DMS53 treated with DMSO at 0.1 percent for 48 hours (cell line): ENCODE measurements around the gene FHAD1.
"Not testable (repeated sequence)": the region's sequence is repeated elsewhere in the genome, so short reads cannot be mapped to it uniquely, and the experiment has no call there.

Experiments
- DNase-seq: peaks from one replicate; lab custom pipeline; 2025; ENCODE audit not compliant: unreplicated experiment; lab: John Stamatoyannopoulos, UW

Gene FHAD1

DNA sequence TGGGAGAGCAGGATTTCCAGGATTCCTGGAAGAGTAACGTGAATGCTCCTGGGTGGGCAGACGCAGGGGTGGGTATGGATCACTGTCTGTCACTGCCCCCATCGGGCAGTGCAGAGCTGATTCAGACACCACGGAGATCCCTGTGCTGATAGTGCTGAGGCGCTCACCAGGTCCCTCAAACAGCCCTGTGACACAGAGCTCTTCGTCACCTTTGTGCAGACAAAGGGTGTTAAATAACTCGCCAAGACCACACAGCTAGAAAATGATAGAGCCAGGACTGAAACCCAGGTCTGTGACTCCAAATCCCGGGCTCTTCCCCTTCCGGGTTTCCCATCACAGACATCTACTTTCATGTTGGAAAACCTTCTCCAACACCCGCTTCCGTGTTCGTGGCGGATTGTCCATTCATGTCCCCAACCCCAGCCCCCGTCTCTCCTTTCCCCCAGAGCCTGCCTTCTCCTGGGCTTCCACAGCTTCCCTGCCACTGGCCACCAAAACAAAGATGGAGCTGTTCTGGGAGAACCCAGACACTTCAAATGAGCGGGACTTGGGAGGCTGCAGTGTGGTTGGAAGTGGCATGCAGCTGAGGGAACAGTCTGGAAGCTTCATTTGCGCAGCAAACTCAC, 165.3 kb downstream of the FHAD1 start:
- DNase-seq = no peak

DNA sequence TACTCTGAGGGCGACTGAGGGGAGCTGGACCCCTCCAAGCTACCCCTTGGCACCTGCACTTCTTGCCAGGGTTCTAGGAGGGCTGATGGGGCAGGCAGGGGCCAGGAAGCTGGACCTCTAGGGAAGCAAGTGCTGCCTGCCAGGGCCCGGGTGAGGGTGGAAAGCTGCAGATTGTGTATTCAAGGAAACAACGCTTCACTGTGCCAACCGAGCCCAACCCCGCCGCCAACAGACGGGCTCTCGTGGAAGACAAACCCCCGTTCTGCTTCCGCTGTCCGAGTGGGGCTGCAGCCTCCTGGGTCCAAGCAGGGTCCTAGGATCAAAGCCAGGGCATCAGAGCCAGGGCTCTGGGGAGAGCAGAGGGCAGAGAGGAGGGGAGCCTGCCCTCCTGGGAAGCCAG, 165.8 kb downstream of the FHAD1 start:
- no peak for DNase-seq

DNA sequence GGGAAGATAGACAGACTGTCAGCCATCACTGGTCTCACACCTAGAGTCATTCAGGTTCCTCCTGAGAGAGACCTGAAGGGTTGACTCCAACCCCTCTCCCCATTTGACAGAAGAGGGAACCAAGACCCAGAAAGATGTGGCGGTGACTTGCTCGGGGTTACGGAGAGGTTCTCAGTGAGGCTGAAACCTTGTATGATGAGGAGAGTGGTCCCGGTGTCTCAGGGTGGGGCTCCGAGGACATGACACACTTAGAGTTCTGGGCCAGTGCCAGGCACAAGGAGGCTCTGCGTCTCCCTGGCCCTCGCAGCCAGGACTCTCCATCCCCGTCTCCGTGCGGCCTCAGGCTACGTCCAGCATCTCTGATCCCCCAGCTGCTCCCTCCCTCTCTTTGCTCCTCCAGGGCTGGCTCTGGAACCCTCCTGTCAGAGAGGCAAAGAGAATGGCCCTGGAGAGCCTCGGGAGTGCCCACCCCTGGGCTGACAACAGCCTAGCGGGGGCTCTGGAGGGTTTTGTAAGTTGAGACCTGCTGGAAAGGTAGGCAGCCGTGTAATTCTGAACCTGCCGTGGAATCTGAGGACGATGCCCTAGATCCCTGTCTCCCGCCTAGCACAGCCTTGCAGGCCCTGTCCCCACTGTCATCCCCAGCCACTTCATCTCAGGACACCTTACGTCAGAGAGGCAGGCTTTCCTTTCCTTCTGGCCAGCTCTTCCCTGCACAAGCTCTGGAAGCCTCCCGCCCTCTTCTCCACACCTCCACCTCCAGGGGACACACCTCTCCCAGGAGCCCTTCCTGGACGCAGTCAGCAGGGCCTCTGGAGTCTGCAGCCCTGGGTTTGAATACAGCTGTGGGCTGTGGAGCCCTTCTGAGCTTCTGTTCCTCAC, 166.8 kb downstream of the FHAD1 start:
- DNase-seq = no peak

DNA sequence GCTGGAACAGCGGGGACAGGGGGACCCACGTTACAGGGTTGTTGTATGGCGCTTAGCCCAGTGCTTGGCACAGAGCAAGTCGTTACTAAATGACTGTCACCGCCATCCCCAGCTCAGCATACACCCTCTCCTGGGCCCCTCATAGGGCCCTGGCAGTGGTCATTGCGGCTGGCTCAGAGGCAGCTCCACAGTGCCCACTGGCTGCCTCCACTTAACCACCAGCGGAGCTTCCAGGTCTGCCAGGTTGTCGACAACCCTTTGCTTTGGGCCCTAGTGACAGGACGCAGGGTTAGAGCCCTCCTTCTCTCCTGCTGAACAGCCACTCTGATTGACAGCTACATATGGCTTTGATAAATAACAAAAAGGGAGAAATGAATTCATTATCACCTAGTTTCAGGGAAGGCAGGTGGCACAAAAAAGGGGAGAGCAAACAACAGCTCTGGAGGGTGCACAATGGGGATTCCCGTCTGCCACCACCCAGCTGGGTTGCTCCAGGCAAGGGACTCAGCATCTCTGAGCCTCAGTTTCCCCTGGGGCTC, 167.5 kb downstream of the FHAD1 start:
- DNase-seq = no peak

DNA sequence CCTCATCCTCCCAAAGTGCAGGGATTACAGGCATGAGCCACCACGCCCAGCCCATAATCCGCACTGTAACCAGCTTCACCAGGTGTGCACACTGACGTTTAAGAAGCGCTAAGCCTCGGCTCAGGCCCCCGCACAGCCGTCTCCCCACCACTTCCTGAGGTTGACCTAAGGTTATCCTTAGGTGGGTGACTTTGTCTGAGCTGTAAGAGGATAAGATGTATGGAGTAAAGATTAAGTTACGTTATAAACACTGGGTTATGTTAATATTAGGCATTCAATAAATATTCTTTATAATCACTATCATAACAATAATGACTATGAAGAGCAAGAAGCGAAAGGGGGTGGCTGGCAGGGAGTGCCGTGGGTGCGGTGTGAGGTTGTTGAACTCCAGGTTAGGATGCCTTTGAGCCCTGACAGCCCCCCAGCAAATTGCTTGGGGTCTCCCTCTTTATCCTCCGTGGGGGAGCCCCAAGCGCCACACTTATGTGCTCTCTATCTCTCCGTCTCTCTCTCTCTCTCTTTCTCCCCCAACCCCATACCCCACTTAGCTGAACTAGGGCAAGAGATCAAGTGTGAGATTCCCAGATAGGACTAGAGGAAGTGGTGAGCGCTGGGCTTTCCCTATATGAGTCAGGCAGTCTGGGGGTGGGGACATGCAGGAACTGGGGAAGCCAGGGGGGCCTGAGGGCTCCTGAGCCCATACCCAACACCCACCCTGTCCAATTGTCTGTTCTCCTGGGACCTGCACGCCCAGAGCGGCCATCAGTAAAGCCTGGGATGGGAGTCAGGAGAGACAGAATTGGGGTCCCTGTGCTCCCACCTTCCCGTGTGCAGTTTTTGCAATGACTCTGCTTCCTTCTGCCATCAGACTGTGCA, 170.3 kb downstream of the FHAD1 start:
- DNase-seq = no peak

DNA sequence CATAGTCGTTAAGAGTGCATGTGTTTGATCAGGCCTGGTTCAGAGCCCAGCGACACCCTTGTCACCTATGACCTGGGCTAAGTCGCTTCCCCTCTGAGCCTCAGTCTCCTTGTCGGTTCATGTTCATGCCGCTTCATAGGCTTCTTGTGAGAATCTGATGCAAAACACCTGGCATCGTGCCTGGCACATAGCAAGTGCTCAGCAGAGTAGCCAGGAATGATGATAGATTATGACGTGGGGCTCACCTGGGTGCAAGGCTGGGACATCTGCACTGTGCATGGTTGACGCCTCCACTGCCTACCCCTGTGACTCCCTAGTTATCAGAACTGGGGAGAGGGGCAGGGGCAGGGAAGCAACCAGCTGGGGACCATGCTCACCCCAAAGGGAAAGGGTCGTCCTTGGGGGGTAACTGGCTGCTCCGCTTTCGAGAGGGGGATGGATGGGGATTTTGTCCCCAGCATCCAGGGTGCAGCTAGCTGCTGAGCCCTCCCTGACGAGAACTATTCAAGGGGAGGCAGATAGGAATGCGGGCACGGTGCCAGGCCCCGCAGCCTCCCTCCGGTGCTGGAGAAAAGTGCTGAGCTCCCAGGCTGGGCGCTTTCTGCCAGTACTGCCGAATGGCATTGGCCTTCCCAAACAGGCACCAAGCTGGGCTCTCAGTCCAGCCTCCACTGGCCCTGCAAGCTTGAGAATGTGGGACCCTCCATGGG, 171.9 kb downstream of the FHAD1 start:
- no peak for DNase-seq

DNA sequence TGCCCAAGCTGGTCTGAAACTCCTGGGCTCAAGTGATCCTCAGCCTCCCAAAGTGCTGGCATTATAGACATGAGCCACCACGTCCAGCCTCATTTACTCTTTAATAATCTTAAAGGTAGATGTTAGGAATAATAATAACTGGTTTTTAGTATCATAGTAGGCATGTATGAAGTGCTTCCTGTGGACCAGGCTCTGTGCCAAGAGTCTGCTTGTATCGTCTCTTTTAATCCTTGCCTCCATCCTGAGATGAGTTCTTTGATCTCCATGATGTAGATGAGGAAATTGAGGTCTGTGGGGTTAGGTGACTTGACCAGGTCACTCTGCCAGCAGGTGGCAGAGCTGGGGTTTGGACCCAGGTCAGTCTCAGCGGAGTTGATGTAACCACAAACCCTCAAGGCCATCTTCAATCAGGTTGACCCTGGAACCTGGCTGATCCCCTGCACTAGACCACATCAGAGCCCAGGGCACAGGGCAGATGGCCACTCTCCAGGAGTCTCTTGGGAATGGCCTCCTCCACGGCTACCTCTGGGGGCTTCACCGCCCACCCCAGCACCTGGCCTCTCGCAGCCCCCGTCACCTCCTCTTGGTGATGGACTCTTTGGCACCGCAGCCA, 173.9 kb downstream of the FHAD1 start:
- no peak for DNase-seq

DNA sequence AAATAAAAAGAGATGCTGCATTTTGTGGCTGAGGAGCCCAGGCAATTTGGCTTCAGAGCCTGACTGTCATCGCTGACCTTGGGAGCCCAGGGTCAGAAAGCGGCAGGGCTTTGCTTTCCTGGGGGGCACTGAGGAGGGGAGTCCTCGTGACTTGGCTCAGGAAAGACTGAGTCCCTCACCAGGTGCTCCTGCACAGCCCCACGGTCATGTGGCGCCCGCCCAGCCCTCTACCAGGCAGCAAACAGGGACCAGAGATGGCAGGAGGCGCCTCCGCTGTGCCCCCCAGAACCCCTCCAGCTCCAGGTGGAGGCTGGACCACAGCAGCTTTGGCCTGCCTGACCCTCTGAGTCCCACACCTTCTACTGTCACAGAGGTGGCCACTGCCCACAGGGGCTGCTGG, 175.8 kb downstream of the FHAD1 start:
- no peak for DNase-seq

DNA sequence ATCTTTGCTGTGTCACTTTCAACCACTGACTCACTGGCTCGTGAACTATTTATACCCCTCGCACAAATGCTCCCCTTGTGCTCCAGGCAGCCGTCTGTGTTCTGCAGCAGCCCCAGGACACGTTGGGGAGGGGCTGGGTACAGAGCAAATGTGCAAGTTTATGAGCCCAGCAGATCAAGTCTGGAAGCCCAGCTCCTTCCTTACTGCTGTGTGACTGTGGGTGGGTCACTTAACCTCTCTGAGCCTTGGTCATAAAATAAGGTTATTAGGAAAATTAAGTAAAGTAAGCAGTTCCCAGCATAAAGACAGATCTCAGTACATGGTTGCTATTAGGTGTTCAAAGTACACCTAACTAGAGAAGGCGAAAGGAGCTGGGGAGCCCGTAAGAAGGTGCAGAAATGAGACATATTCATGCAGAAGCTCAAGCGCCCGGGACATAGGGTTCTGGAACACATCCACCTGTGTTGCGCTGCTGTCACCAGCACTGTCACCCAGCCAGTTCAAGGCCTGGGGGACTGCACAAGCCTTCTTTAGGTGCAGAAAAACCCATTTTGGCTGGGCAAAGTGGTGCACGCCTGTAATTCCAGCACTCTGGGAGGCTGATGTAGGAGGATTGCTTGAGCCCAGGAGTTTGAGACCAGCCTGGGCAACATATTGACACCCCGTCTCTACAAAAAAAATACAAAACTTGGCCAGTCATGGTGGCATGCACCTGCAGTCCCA, 176.5 kb downstream of the FHAD1 start:
- DNase-seq = no peak

DNA sequence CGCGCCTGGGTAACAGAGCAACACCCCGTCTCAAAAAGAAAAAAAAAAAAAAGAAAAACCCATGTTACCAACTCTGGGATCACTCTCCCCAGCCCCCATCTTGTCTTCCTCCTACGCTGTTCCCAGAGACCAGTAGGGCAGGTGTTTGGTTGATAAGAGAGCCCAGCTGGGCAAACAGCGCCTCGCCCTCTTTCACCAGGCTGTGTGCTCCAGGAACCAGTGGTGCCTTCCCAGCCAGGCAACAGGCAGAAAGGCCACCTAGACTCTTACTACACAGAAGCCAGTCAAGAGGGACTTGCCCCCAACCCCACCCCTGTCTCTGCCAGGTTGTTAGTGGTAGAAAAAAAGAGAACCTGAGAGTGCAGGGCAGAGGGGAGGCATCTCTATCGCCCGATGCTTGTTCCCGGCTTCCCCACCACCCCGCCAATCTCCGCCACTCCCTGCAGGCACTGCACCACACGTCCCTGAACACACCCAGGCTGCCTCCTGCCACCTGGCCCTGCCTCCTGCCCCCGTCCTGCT, 177.2 kb downstream of the FHAD1 start:
- peak; percentile 97 for DNase-seq

DNA sequence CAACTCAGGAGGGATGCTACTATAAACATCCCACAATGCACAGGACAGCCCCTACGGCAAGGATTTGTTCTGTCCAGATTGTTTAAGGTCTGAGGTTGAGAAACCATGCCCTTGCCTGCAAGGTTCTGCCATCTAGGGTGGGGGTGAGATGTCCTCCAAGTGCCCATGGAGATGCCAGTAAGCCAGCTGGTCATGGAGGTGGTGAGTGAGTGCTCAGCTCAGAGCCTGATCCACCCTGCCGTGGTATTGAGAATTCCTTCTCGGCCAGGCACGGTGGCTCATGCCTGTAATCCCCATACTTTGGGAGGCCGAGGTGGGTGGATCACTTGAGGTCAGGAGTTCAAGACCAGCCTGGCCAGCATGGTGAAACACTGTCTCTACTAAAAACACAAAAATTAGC, 178.0 kb downstream of the FHAD1 start:
- DNase-seq = no peak

DNA sequence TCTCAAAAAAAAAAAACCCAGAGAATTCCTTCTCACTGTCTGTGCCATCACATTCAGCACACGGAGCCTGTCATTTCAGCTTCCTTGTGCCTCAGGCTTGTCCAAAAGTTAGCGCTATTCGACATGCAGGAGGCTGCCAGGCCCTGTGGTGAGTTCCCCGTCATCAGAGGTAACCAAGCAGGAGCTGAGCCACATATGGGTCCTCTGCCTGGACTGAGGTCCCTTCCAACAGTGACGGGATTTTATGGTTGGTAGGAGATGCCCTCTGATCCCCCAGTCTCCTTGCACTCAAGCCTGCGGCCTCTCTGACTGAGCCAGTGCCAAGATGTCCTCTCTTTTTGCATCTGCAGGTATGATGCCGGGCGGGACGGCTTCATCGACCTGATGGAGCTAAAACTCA, 178.5 kb downstream of the FHAD1 start:
- no peak for DNase-seq

DNA sequence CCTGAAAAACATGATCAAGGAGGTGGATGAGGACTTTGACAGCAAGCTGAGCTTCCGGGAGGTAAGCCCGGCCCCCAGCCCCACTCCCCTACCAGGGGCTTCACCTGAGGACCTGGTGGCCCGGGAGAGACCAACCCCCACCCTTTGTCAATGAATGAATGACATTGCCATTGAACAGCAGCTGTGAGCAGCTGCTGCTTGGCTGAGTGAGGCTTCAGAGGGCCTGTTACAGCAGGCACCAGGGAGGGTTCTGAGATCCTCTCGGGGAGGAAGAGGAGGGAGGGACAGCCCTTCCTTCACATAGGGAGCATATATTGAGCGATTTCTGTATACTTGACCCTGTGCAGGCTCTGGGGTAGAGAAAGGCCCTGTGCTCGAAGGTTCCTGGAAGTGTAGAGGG, 178.9 kb downstream of the FHAD1 start:
- no peak for DNase-seq

DNA sequence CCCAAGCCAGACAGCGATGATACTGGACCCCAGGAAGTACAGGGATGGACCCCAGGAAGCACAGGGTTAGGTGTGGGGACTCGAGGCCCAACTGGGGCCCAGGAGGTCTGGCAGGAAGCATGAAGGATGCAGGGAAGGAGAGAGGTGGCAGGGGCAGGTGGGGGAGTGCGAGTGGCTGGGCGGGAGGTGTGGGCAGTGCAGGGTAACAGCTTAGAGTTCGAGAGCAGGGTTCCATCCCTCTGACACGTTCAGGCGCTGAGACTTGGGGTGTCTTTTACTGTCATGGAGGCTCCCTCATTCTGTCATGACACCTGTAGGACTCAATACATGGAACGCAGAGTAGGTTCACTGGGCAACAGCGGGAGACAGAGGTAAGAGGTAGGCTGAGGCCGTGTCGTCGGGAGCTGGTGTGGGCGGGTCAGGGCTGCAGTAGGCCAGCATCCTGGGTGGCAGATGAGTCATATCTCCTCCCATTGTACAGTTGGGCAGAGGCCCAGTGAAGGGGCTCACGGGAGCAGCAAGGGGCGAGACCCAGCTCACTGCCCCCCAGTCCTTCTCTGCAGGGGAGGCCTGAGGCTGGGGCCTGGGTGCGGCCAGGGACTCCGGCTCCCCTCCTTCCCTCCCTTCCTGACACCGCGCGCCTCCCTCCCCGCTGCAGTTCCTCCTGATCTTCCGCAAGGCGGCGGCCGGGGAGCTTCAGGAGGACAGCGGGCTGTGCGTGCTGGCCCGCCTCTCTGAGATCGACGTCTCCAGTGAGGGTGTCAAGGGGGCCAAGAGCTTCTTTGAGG, 179.7 kb downstream of the FHAD1 start:
- no peak for DNase-seq

DNA sequence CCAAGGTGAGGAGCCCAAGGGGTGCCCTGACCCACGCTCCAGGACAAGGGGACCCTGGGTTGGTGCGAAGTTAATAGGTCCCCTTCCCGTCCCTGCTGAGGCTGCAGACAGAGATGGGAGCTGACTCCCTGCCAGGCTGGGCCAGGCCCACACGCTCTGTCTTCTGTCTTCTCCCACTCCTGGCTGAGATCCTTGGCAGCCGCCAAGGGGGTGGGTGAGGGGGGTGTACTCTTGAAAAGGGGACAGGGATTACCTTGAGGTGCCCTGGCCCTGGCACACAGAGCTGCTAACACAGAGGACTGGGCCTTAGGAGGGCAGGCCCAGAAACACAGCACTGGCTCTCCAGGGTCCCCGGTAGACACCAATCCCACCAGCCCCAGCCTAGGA, 180.2 kb downstream of the FHAD1 start:
- no peak for DNase-seq

DNA sequence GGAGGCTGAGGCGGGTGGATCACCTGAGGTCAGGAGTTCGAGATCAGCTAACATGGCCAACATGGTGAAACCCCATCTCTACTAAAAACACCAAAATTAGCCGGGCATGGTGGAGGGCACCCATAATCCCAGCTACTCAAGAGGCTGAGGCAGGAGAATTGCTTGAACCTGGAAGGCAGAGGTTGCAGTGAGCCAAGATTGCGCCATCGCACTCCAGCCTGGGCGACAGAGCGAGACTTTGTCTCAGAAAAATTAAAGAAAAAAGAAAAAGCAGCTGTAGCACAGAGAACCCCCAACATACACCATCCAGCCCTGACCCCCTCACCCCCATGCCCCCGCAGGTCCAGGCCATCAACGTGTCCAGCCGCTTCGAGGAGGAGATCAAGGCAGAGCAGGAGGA, 181.2 kb downstream of the FHAD1 start:
- not testable (repeated sequence) for DNase-seq

DNA sequence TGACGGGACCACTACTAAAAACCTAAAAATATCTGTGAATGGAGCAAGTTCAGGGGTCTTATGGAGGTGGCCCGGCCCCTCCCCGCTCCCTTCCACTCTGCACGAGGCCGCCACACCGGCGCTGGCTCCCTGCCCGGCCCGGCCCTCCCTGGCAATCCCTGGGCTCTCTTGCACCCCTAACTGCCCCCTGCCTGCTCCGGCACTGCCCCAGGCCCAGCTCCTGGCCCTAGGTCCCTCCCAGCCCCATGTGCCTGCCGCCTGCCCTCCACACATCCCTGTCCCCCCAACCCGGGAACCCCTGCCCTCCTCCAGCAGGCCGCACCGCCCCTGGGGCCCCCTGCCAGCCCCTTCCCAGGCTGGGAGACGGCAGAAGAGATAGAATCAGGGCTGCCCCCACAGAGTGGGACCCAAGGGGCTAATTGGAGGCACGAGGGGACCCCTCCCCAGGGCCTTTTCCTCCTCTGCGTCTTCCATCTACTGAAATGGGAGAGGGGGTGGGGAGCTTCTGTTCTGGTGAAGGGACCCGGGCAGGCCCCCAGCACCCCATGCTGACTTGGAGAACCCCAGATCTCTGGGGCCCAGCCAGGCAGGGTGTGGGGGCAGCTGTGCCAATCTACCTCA, 181.9 kb downstream of the FHAD1 start:
- no peak for DNase-seq

DNA sequence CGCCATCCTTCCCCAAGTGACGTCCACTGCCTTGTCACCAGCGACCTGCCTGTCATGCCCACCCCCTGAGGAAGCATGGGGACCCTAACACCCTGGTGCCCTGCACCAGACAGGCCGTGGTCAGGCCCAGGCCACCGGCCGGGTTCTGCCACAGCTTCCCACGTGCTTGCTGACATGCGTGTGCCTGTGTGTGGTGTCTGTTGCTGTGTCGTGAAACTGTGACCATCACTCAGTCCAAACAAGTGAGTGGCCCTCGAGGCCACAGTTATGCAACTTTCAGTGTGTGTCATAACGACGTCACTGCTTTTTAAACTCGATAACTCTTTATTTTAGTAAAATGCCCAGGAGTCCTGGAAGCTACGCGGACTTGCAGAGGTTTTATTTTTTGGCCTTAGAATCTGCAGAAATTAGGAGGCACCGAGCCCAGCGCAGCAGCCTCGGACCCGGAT, 182.7 kb downstream of the FHAD1 start:
- no peak for DNase-seq
